HK-2 (cell line): ENCODE data around the gene FHIT.

ENCODE experiments used
- DNase-seq: peaks from one replicate; pipeline ENCODE4 v3.0.0-alpha.2; 2018; ENCODE audit not compliant: unreplicated experiment

The FHIT gene

GRCh38 chr3:60000311-60001105 lies 1250.7 kb downstream of the FHIT start:
- no peak for DNase-seq

GRCh38 chr3:59998058-59998457 lies 1253.2 kb downstream of the FHIT start:
- DNase-seq, result no peak

GRCh38 chr3:59997583-59997982 lies 1253.7 kb downstream of the FHIT start:
- DNase-seq, result no peak

GRCh38 chr3:59996056-59996455 lies 1255.2 kb downstream of the FHIT start:
- DNase-seq, result no peak

- no peak for DNase-seq
Observed at GRCh38 chr3:59995563-59995962, 1255.7 kb downstream of the FHIT start.

- DNase-seq, result no peak
Observed at GRCh38 chr3:59994732-59995304, 1256.4 kb downstream of the FHIT start.

- no peak for DNase-seq
Observed at GRCh38 chr3:59992578-59992977, 1258.7 kb downstream of the FHIT start.

- DNase-seq, result no peak
Observed at GRCh38 chr3:59990915-59991314, 1260.3 kb downstream of the FHIT start.

- DNase-seq, result no peak
Observed at GRCh38 chr3:59982510-59982909, 1268.7 kb downstream of the FHIT start.

GRCh38 chr3:59981377-59981776 lies 1269.9 kb downstream of the FHIT start:
- no peak for DNase-seq

- no peak for DNase-seq
Observed at GRCh38 chr3:59980576-59980975, 1270.7 kb downstream of the FHIT start.

- no peak for DNase-seq
Observed at GRCh38 chr3:59979542-59979941, 1271.7 kb downstream of the FHIT start.

GRCh38 chr3:59978979-59979378 lies 1272.3 kb downstream of the FHIT start:
- DNase-seq, result no peak

GRCh38 chr3:59970796-59971195 lies 1280.5 kb downstream of the FHIT start:
- no peak for DNase-seq

GRCh38 chr3:59970376-59970775 lies 1280.9 kb downstream of the FHIT start:
- no peak for DNase-seq

- no peak for DNase-seq
Observed at GRCh38 chr3:59968513-59969045, 1282.7 kb downstream of the FHIT start.

- DNase-seq, result no peak
Observed at GRCh38 chr3:59963676-59964075, 1287.6 kb downstream of the FHIT start.

- DNase-seq, result no peak
Observed at GRCh38 chr3:59957150-59957549, 1294.1 kb downstream of the FHIT start.

GRCh38 chr3:59953104-59953503 lies 1298.1 kb downstream of the FHIT start:
- no peak for DNase-seq

GRCh38 chr3:59949311-59949710 lies 1301.9 kb downstream of the FHIT start:
- DNase-seq, result no peak

- DNase-seq, result no peak
Observed at GRCh38 chr3:59946401-59946800, 1304.9 kb downstream of the FHIT start.

- DNase-seq, result no peak
Observed at GRCh38 chr3:59940718-59941117, 1310.5 kb downstream of the FHIT start.

- no peak for DNase-seq
Observed at GRCh38 chr3:59939826-59940426, 1311.3 kb downstream of the FHIT start.
